H4 (cell line): ENCODE results near the gene MTCH1. TPM values are rescaled to one million over a fixed set of nuclear protein-coding genes. Genes with fewer than 3 reads are reported as not detected.

Source experiments
- DNase-seq: peaks from one replicate; pipeline ENCODE4 v3.0.0-alpha.2; 2015; ENCODE audit warnings: low spot score
- total RNA-seq: library from RNA; depleted of rRNA; stranded (reverse); fragments of >200 nt; shearing (Covaris generic); gene quantifications from 2 replicates; pipeline ENCODE4 v1.2.3, GENCODE V29; 2014

The MTCH1 gene
- total RNA-seq, 1 experiment from 2014 or later = 165 TPM

GRCh38 chr6:36970892-36971842, 14.8 kb downstream of the MTCH1 start:
- DNase-seq = no peak

- DNase-seq = no peak
Measured at GRCh38 chr6:36969988-36970891, 15.8 kb downstream of the MTCH1 start.

GRCh38 chr6:36969240-36969691, 16.7 kb downstream of the MTCH1 start:
- DNase-seq = no peak

- no peak for DNase-seq
Measured at GRCh38 chr6:36968266-36968977, 17.6 kb downstream of the MTCH1 start.

- no peak for DNase-seq
Measured at GRCh38 chr6:36967757-36968156, 18.2 kb downstream of the MTCH1 start.

- DNase-seq = no peak
Measured at GRCh38 chr6:36967301-36967700, 18.7 kb downstream of the MTCH1 start.

GRCh38 chr6:36964908-36965307, 21.1 kb downstream of the MTCH1 start:
- no peak for DNase-seq

- DNase-seq = no peak
Measured at GRCh38 chr6:36964349-36964748, 21.6 kb downstream of the MTCH1 start.

- no peak for DNase-seq
Measured at GRCh38 chr6:36963451-36964290, 22.3 kb downstream of the MTCH1 start.

- DNase-seq = no peak
Measured at GRCh38 chr6:36962874-36963273, 23.1 kb downstream of the MTCH1 start.

GRCh38 chr6:36961441-36962435, 24.3 kb downstream of the MTCH1 start:
- no peak for DNase-seq

- no peak for DNase-seq
Measured at GRCh38 chr6:36959555-36960250, 26.3 kb downstream of the MTCH1 start.

GRCh38 chr6:36958775-36959554, 27.0 kb downstream of the MTCH1 start:
- no peak for DNase-seq

GRCh38 chr6:36957773-36958271, 28.2 kb downstream of the MTCH1 start:
- DNase-seq = no peak

- DNase-seq = no peak
Measured at GRCh38 chr6:36956446-36956820, 29.6 kb downstream of the MTCH1 start.

GRCh38 chr6:36955671-36956445, 30.1 kb downstream of the MTCH1 start:
- DNase-seq = no peak

GRCh38 chr6:36955136-36955535, 30.9 kb downstream of the MTCH1 start:
- DNase-seq = no peak
